T-helper 1 cell treated with Interleukin-12 subunit alpha and Interleukin-12 subunit beta and Interleukin-4 antibody, amounts not matched to agents 30 ng/mL and 1 ng/mL, for 36 hours (primary cell): ENCODE results near the gene ITGAE. TPM values are rescaled to one million over a fixed set of nuclear protein-coding genes. Genes with fewer than 3 reads are reported as not detected.

Experiments
- intact Hi-C: fragments of 100-400 bp; cut with micrococcal nuclease; formaldehyde crosslinking; loops from one replicate; pipeline ENCODE4 v1.15.1; 2024
- total RNA-seq: library from RNA; stranded (reverse); gene quantifications from 2 replicates; pipeline ENCODE4 v1.2.3, GENCODE V29; 2022

ITGAE gene
- total RNA-seq, 1 donor from 2014 or later = 45.9 TPM

GRCh38 chr17:3699951-3700350 lies 101.0 kb downstream of the ITGAE start:
- intact Hi-C loops = no loop called here

GRCh38 chr17:3698139-3698538 lies 102.8 kb downstream of the ITGAE start:
- intact Hi-C loops = no loop called here

GRCh38 chr17:3697103-3697476 lies 103.9 kb downstream of the ITGAE start:
- intact Hi-C loops = loop anchor here (2.0 kb wide), 1 partner anchor 14 kb away; no protein-coding TSS in a partner anchor

- intact Hi-C loops = loop anchor here (1.0 to 2.0 kb wide), 4 partner anchors 13 to 27 kb away; partner anchors contain the start of genes EMC6, HASPIN and TAX1BP3
Measured at GRCh38 chr17:3695723-3696411, 105.1 kb downstream of the ITGAE start, which contains the start of gene P2RX5. TSS of gene P2RX5 (minus strand) at chr17:3696155. CDS start at chr17:3696005, 150 bp downstream.

- intact Hi-C loops = loop anchor here (1.0 to 2.0 kb wide), 2 partner anchors 16 to 26 kb away; partner anchors contain the start of genes EMC6 and TAX1BP3
Measured at GRCh38 chr17:3695129-3695722, 105.8 kb downstream of the ITGAE start.

- intact Hi-C loops = loop anchor here (2.0 kb wide), 1 partner anchor 25 kb away; the partner anchor contains the start of genes EMC6 and TAX1BP3
Measured at GRCh38 chr17:3693829-3694231, 107.2 kb downstream of the ITGAE start.

- intact Hi-C loops = no loop called here
Measured at GRCh38 chr17:3693141-3693540, 107.8 kb downstream of the ITGAE start.

GRCh38 chr17:3692346-3692745 lies 108.6 kb downstream of the ITGAE start:
- intact Hi-C loops = no loop called here

- intact Hi-C loops = no loop called here
Measured at GRCh38 chr17:3691617-3692067, 109.3 kb downstream of the ITGAE start.

- intact Hi-C loops = no loop called here
Measured at GRCh38 chr17:3690094-3690715, 110.8 kb downstream of the ITGAE start.

GRCh38 chr17:3689262-3690093 lies 111.5 kb downstream of the ITGAE start:
- intact Hi-C loops = no loop called here

- intact Hi-C loops = no loop called here
Measured at GRCh38 chr17:3688852-3689261, 112.1 kb downstream of the ITGAE start.

- intact Hi-C loops = no loop called here
Measured at GRCh38 chr17:3688027-3688553, 112.9 kb downstream of the ITGAE start.

- intact Hi-C loops = no loop called here
Measured at GRCh38 chr17:3685174-3685573, 115.8 kb downstream of the ITGAE start.

- intact Hi-C loops = loop anchor here (2.0 kb wide), 4 partner anchors 14 to 144 kb away; partner anchors contain the start of genes HASPIN and P2RX5
Measured at GRCh38 chr17:3683054-3683511, 117.9 kb downstream of the ITGAE start.

- intact Hi-C loops = loop anchor here (2.0 kb wide), 4 partner anchors 15 to 145 kb away; partner anchors contain the start of genes HASPIN and P2RX5
Measured at GRCh38 chr17:3682033-3682432, 119.0 kb downstream of the ITGAE start.

- intact Hi-C loops = no loop called here
Measured at GRCh38 chr17:3681565-3681964, 119.4 kb downstream of the ITGAE start.

- intact Hi-C loops = no loop called here
Measured at GRCh38 chr17:3681057-3681456, 119.9 kb downstream of the ITGAE start.

- intact Hi-C loops = no loop called here
Measured at GRCh38 chr17:3679531-3680126, 121.4 kb downstream of the ITGAE start.

- intact Hi-C loops = no loop called here
Measured at GRCh38 chr17:3678821-3679530, 122.0 kb downstream of the ITGAE start.
